WTC11 (cell line): ENCODE measurements around the gene MYO15A.

Source experiments
- ATF2 ChIP-seq: sonication (generic); formaldehyde crosslinking; IDR thresholded peaks from 2 replicates; pipeline ENCODE4 v1.8.1; 2022; ENCODE audit warnings: low read depth, missing genetic modification reagents, borderline replicate concordance
- CTCF ChIP-seq: fragments of 200-600 bp; IDR thresholded peaks from 2 replicates; pipeline ENCODE4 v1.8.0; 2022; ENCODE audit warnings: antibody characterized with exemption
- ESRRA ChIP-seq: sonication (generic); formaldehyde crosslinking; IDR thresholded peaks from 2 replicates; pipeline ENCODE4 v1.8.1; 2022; ENCODE audit warnings: mild to moderate bottlenecking, missing genetic modification reagents, borderline replicate concordance
- FOXP4 ChIP-seq: sonication (generic); formaldehyde crosslinking; IDR thresholded peaks from 2 replicates; pipeline ENCODE4 v1.8.0; 2022; ENCODE audit warnings: mild to moderate bottlenecking, missing genetic modification reagents
- NFE2L1 ChIP-seq: sonication (generic); formaldehyde crosslinking; IDR thresholded peaks from 2 replicates; pipeline ENCODE4 v1.8.1; 2023; ENCODE audit warnings: missing genetic modification reagents
- SP1 ChIP-seq: sonication (generic); formaldehyde crosslinking; conservative IDR thresholded peaks from 2 replicates; pipeline ENCODE4 v1.8.1; 2022; ENCODE audit warnings: missing genetic modification reagents
- TF ChIP-seq, protein P1 (sequence below): sonication (generic); formaldehyde crosslinking; IDR thresholded peaks from 2 replicates; pipeline ENCODE4 v1.8.0; 2022; ENCODE audit warnings: mild to moderate bottlenecking, missing genetic modification reagents

GRCh38 chr17:18109935-18110485, 1.5 kb downstream of the MYO15A start:
- TF ChIP-seq NFE2L1 (no peak), CTCF (no peak), ESRRA (CRISPR knock-in tag) (no peak), ATF2 (CRISPR knock-in tag) (no peak), SP1 (CRISPR knock-in tag) (no peak), FOXP4 (CRISPR knock-in tag) (no peak)
- TF ChIP-seq, protein P1, sequence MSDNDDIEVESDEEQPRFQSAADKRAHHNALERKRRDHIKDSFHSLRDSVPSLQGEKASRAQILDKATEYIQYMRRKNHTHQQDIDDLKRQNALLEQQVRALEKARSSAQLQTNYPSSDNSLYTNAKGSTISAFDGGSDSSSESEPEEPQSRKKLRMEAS (CRISPR knock-in tag), result no peak
